MCF 10A (cell line): ENCODE results near the gene BCAT1. TPM values are rescaled to one million over a fixed set of nuclear protein-coding genes. Genes with fewer than 3 reads are reported as not detected.

ENCODE experiments used
- BruUV-seq: library from RNA; stranded (reverse); fragments of 400-500 nt; replicated peaks from 2 replicates; lab custom pipeline; 2021; lab: Mats Ljungman, UMichigan
- CTCF ChIA-PET: fragments of 300-600 bp; sonication (Branson Sonifier 250); formaldehyde crosslinking; extraction: SDS; loops from one replicate; lab custom pipeline; 2021; ENCODE audit warnings: antibody characterized with exemption, inconsistent platforms; lab: Yijun Ruan, JAX
- POLR2A ChIA-PET: fragments of 300-600, 350-650 bp; sonication (Branson Sonifier 250); formaldehyde crosslinking; extraction: SDS; loops from one replicate; lab custom pipeline; 2020; ENCODE audit warnings: antibody characterized with exemption, inconsistent platforms; lab: Yijun Ruan, JAX
- DNase-seq: peaks from one replicate; pipeline ENCODE4 v3.0.0-alpha.2; 2018; ENCODE audit not compliant: unreplicated experiment
- H3K27ac Mint-ChIP-seq: one replicate; pipeline ENCODE4 v1.8.0; 2022; ENCODE audit warnings: mild to moderate bottlenecking, low read depth, mixed read lengths; ENCODE audit not compliant: unreplicated experiment
- H3K27me3 Mint-ChIP-seq: one replicate; pipeline ENCODE4 v1.8.0; 2022; ENCODE audit warnings: mixed read lengths; ENCODE audit not compliant: insufficient read depth, unreplicated experiment
- H3K36me3 Mint-ChIP-seq: one replicate; pipeline ENCODE4 v1.8.0; 2022; ENCODE audit warnings: mild to moderate bottlenecking, moderate library complexity, mixed read lengths; ENCODE audit not compliant: insufficient read depth, unreplicated experiment
- H3K4me1 Mint-ChIP-seq: one replicate; pipeline ENCODE4 v1.8.0; 2022; ENCODE audit warnings: mixed read lengths; ENCODE audit not compliant: insufficient read depth, unreplicated experiment
- H3K4me3 Mint-ChIP-seq: one replicate; pipeline ENCODE4 v1.8.0; 2022; ENCODE audit warnings: mild to moderate bottlenecking, moderate library complexity, mixed read lengths; ENCODE audit not compliant: unreplicated experiment
- H3K9me3 Mint-ChIP-seq: one replicate; pipeline ENCODE4 v1.8.0; 2022; ENCODE audit warnings: mixed read lengths; ENCODE audit not compliant: unreplicated experiment
- intact Hi-C: fragments of 100-400 bp; cut with micrococcal nuclease; formaldehyde crosslinking; loops from 2 replicates; pipeline ENCODE4 v1.14.1; 2022
- total RNA-seq: library from RNA; stranded (reverse); gene quantifications from 2 replicates; pipeline ENCODE4 v1.2.3, GENCODE V29; 2022
- TF ChIP-seq, protein P1 (sequence below): fragments of 200-600 bp; IDR thresholded peaks from one replicate; pipeline ENCODE4 v1.8.0; 2022; ENCODE audit warnings: antibody characterized with exemption, mild to moderate bottlenecking; ENCODE audit not compliant: unreplicated experiment

BCAT1 gene
- total RNA-seq, 1 experiment from 2014 or later, result 0.12 TPM

DNA sequence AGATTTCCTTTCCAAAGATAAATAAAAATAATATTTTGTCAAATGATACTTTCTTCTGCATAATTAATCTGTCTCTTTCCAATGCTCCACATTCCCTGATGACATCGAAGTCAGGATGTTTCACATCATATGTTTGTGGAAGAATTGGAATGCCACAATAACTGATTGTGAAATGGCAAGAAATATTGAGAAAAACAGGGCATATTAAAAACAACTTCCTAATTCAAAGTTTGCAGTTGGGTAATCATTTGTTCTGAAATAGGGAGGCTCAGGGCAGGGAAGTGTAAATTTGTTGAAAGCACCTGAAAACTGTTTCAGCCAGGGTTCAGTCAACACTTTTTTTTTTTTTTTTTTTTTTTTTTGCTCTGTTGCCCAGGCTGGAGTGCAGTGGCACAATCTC lies 50.7 kb downstream of the BCAT1 start:
- CTCF ChIA-PET, result interaction anchor here (0.6 kb wide), 1 partner anchor 23 kb away, joined by 4 read pairs; no protein-coding TSS in a partner anchor

DNA sequence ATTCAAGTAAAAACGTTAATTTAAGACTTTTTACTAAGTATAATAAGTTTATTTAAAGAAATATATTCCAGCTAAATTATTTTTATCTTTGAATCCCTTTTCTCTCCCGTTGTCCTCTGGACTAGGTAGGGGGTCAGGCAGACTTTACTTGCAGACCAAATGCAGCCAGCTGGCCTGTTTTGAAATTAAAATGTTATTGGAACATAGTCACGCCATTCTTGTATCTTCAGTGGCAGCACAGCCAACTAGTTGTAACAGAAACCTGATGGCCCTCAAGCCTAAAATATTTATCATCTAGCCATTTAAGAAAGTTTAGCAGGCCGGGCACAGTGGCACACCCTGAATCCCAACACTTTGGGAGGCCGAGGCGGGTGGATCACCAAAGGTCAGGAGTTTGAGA lies 52.7 kb downstream of the BCAT1 start:
- H3K4me1 Mint-ChIP-seq, result peaks cover 11% of the 10 kb centered on the region

More for the DNA sequence above, 50.7 kb downstream of the BCAT1 start:
- Mint-ChIP-seq H3K4me1 (peaks cover 12% of the 10 kb centered on the region), H3K27ac (no peak overlapping the region), H3K27me3 (no peaks in the 10 kb centered on the region), H3K9me3 (no peaks in the 10 kb centered on the region), H3K4me3 (no peak overlapping the region), H3K36me3 (no peaks in the 10 kb centered on the region)
- peak; percentile 8 for DNase-seq
- intact Hi-C loops, result no loop called here
- no TSS peak for BruUV-seq
- POLR2A ChIA-PET, result no interaction called here
- TF ChIP-seq, protein P1, sequence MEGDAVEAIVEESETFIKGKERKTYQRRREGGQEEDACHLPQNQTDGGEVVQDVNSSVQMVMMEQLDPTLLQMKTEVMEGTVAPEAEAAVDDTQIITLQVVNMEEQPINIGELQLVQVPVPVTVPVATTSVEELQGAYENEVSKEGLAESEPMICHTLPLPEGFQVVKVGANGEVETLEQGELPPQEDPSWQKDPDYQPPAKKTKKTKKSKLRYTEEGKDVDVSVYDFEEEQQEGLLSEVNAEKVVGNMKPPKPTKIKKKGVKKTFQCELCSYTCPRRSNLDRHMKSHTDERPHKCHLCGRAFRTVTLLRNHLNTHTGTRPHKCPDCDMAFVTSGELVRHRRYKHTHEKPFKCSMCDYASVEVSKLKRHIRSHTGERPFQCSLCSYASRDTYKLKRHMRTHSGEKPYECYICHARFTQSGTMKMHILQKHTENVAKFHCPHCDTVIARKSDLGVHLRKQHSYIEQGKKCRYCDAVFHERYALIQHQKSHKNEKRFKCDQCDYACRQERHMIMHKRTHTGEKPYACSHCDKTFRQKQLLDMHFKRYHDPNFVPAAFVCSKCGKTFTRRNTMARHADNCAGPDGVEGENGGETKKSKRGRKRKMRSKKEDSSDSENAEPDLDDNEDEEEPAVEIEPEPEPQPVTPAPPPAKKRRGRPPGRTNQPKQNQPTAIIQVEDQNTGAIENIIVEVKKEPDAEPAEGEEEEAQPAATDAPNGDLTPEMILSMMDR, result no peak

DNA sequence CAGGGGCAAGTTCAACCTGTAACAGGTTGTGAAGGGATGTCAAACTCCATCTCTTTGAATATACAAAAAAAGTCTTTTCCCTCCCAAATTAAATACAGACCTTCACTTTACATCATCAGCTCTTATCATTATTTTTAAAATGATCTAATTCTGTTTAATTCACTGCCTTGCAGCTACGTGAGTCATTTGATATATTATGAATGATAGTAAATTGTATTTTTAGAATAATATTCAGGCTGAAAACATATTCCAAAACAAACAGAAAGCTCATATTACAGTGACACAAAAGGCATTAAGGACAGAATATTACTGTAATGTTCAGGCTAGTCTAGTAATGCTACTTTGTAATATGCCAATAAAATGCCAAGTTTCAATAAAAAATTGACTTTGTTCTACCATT lies 53.3 kb downstream of the BCAT1 start:
- POLR2A ChIA-PET, result no interaction called here
- BruUV-seq, result no TSS peak
- Mint-ChIP-seq H3K27me3 (no peaks in the 10 kb centered on the region), H3K27ac (no peak overlapping the region), H3K4me1 (peaks cover 6% of the 10 kb centered on the region), H3K9me3 (no peaks in the 10 kb centered on the region), H3K36me3 (no peaks in the 10 kb centered on the region), H3K4me3 (no peak overlapping the region)
- TF ChIP-seq, protein P1, result no peak
- no peak for DNase-seq
- intact Hi-C loops, result no loop called here
- CTCF ChIA-PET, result no interaction called here

More for the DNA sequence above, 52.7 kb downstream of the BCAT1 start:
- Mint-ChIP-seq H3K27me3 (no peaks in the 10 kb centered on the region), H3K36me3 (no peaks in the 10 kb centered on the region), H3K9me3 (no peaks in the 10 kb centered on the region), H3K27ac (no peak overlapping the region), H3K4me3 (no peak overlapping the region)
- intact Hi-C loops, result no loop called here
- no peak for DNase-seq
- ChIA-PET CTCF (no interaction called here), POLR2A (no interaction called here)
- no TSS peak for BruUV-seq
- TF ChIP-seq, protein P1, result no peak

GRCh38 chr12:24894879-24895278 lies 54.0 kb downstream of the BCAT1 start:
- TF ChIP-seq, protein P1, result no peak
- Mint-ChIP-seq H3K36me3 (no peaks in the 10 kb centered on the region), H3K27me3 (no peaks in the 10 kb centered on the region), H3K9me3 (no peaks in the 10 kb centered on the region), H3K27ac (no peak overlapping the region), H3K4me1 (peaks cover 6% of the 10 kb centered on the region), H3K4me3 (no peak overlapping the region)
- ChIA-PET CTCF (no interaction called here), POLR2A (no interaction called here)
- no peak for DNase-seq
- no TSS peak for BruUV-seq
- intact Hi-C loops, result no loop called here
